ENCODE data around the gene FEM1C.

DNA sequence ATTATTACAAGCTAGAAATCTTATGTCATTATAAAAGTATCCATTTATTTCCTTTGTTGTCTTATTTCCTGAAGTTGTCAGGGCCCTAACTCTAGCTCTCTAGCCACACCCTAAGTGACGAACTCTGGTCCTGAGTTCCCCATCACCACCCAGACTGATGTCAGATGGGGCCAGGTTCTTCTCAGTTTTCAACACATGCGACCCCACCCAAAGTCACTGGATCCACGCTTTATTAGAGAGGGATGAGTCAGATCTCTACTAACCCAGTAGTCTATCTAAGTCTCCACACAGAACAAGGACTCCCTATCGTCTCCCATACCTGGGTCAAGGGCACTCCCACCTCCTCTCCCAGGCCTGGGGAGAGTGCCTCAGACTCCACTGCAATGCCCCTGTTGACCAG, 6.8 kb upstream of the FEM1C start:
- TF ChIP-seq POLR2AphosphoS5 (IDR thresholded peaks at IDR 0.05) (no peak), TAF1 (IDR thresholded peaks at IDR 0.05; ENCODE audit: low read depth) (no peak)
- TF ChIP-seq, protein P1, sequence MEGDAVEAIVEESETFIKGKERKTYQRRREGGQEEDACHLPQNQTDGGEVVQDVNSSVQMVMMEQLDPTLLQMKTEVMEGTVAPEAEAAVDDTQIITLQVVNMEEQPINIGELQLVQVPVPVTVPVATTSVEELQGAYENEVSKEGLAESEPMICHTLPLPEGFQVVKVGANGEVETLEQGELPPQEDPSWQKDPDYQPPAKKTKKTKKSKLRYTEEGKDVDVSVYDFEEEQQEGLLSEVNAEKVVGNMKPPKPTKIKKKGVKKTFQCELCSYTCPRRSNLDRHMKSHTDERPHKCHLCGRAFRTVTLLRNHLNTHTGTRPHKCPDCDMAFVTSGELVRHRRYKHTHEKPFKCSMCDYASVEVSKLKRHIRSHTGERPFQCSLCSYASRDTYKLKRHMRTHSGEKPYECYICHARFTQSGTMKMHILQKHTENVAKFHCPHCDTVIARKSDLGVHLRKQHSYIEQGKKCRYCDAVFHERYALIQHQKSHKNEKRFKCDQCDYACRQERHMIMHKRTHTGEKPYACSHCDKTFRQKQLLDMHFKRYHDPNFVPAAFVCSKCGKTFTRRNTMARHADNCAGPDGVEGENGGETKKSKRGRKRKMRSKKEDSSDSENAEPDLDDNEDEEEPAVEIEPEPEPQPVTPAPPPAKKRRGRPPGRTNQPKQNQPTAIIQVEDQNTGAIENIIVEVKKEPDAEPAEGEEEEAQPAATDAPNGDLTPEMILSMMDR (IDR thresholded peaks at IDR 0.05; ENCODE audit: poor library complexity, severe bottlenecking), result no peak

All from neural cell (in vitro differentiated cells).